WTC11 (cell line): Measurements from ENCODE around the gene PYY. TPM values are rescaled to one million over a fixed set of nuclear protein-coding genes. Genes with fewer than 3 reads are reported as not detected.

ENCODE experiments used
- ATAC-seq: fragments of 200-7000 bp; cut with Tn5 transposase; 2 replicates; pipeline ENCODE4 v1.10.0; 2021; ENCODE audit warnings: mild to moderate bottlenecking, moderate library complexity
- CTCF ChIA-PET: fragments of 300-600 bp; sonication (Branson Sonifier 250); formaldehyde crosslinking; loops from one replicate; lab custom pipeline; 2021; ENCODE audit warnings: antibody characterized with exemption; lab: Charles Lee
- POLR2A ChIA-PET: fragments of 350-600 bp; sonication (Branson Sonifier 250); formaldehyde crosslinking; loops from one replicate; lab custom pipeline; 2021; ENCODE audit warnings: antibody characterized with exemption; lab: Charles Lee
- DNase-seq: peaks from one replicate; pipeline ENCODE4 v3.0.0; 2021; ENCODE audit warnings: low spot score
- H3K27ac Mint-ChIP-seq: 2 replicates; pipeline ENCODE4 v1.8.0; 2021; ENCODE audit warnings: mixed read lengths
- H3K27me3 Mint-ChIP-seq: 2 replicates; pipeline ENCODE4 v1.8.0; 2021; ENCODE audit warnings: low read depth, mild to moderate bottlenecking, moderate library complexity, mixed read lengths
- H3K36me3 Mint-ChIP-seq: 2 replicates; pipeline ENCODE4 v1.8.0; 2021; ENCODE audit warnings: mixed read lengths
- H3K4me1 Mint-ChIP-seq: 2 replicates; pipeline ENCODE4 v1.8.0; 2022; ENCODE audit warnings: mixed read lengths
- H3K4me3 Mint-ChIP-seq: 2 replicates; pipeline ENCODE4 v1.8.0; 2021; ENCODE audit warnings: mild to moderate bottlenecking, moderate library complexity, mixed read lengths
- H3K9me3 Mint-ChIP-seq: 2 replicates; pipeline ENCODE4 v1.8.0; 2021; ENCODE audit warnings: mixed read lengths
- ARID4B ChIP-seq: sonication (generic); formaldehyde crosslinking; IDR thresholded peaks from 2 replicates; pipeline ENCODE4 v1.8.0; 2023; ENCODE audit warnings: missing genetic modification reagents, mild to moderate bottlenecking, borderline replicate concordance
- CREB1 ChIP-seq: sonication (generic); formaldehyde crosslinking; IDR thresholded peaks from 2 replicates; pipeline ENCODE4 v1.8.0; 2023; ENCODE audit warnings: mild to moderate bottlenecking, missing genetic modification reagents
- ELF4 ChIP-seq: sonication (generic); formaldehyde crosslinking; IDR thresholded peaks from 2 replicates; pipeline ENCODE4 v1.8.1; 2022; ENCODE audit warnings: low read depth, mild to moderate bottlenecking, moderate library complexity, missing genetic modification reagents
- ERG ChIP-seq: fragments of 250-450 bp; sonication (Bioruptor Pico); IDR thresholded peaks from 2 replicates; pipeline ENCODE4 v1.8.0; 2021; ENCODE audit warnings: mild to moderate bottlenecking
- ESRRA ChIP-seq: sonication (generic); formaldehyde crosslinking; IDR thresholded peaks from 2 replicates; pipeline ENCODE4 v1.8.1; 2022; ENCODE audit warnings: mild to moderate bottlenecking, missing genetic modification reagents, borderline replicate concordance
- IRF2 ChIP-seq: sonication (generic); formaldehyde crosslinking; IDR thresholded peaks from 2 replicates; pipeline ENCODE4 v1.8.0; 2022; ENCODE audit warnings: low read depth, missing genetic modification reagents, borderline replicate concordance
- SMAD3 ChIP-seq: sonication (generic); formaldehyde crosslinking; IDR thresholded peaks from 2 replicates; pipeline ENCODE4 v1.8.0; 2022; ENCODE audit warnings: missing genetic modification reagents, mild to moderate bottlenecking, borderline replicate concordance
- TCF7 ChIP-seq: sonication (generic); formaldehyde crosslinking; IDR thresholded peaks from 2 replicates; pipeline ENCODE4 v1.8.0; 2022; ENCODE audit warnings: mild to moderate bottlenecking, low read depth, missing genetic modification reagents, moderate library complexity
- TEAD1 ChIP-seq: sonication (generic); formaldehyde crosslinking; IDR thresholded peaks from 2 replicates; pipeline ENCODE4 v1.8.0; 2022; ENCODE audit warnings: mild to moderate bottlenecking, missing genetic modification reagents
- TEAD4 ChIP-seq: sonication (generic); formaldehyde crosslinking; IDR thresholded peaks from 2 replicates; pipeline ENCODE4 v1.8.0; 2022; ENCODE audit warnings: mild to moderate bottlenecking, missing genetic modification reagents
- USF2 ChIP-seq: sonication (generic); formaldehyde crosslinking; IDR thresholded peaks from 2 replicates; pipeline ENCODE4 v1.8.1; 2023; ENCODE audit warnings: mild to moderate bottlenecking, missing genetic modification reagents, moderate library complexity
- ZNF263 ChIP-seq: sonication (generic); formaldehyde crosslinking; IDR thresholded peaks from 2 replicates; pipeline ENCODE4 v1.8.1; 2022; ENCODE audit warnings: low read depth, mild to moderate bottlenecking, moderate library complexity, missing genetic modification reagents
- total RNA-seq: library from RNA; stranded (reverse); gene quantifications from 3 replicates; pipeline ENCODE4 v1.2.3, GENCODE V29; 2021
- TF ChIP-seq, protein P1 (sequence below): fragments of 250-450 bp; sonication (Bioruptor Pico); IDR thresholded peaks from 2 replicates; pipeline ENCODE4 v2.1.2; 2022; ENCODE audit warnings: mild to moderate bottlenecking, moderate library complexity
- TF ChIP-seq, protein P2 (sequence below): sonication (generic); formaldehyde crosslinking; IDR thresholded peaks from 2 replicates; pipeline ENCODE4 v1.8.0; 2022; ENCODE audit warnings: missing genetic modification reagents
- TF ChIP-seq, protein P3 (sequence below): sonication (generic); formaldehyde crosslinking; IDR thresholded peaks from 2 replicates; pipeline ENCODE4 v1.8.1; 2023; ENCODE audit warnings: mild to moderate bottlenecking, moderate library complexity, missing genetic modification reagents
- TF ChIP-seq, protein P4 (sequence below): fragments of 250-450 bp; sonication (Bioruptor Pico); IDR thresholded peaks from 2 replicates; pipeline ENCODE4 v1.9.0; 2021; ENCODE audit warnings: mild to moderate bottlenecking
- TF ChIP-seq, protein P5 (sequence below): sonication (generic); formaldehyde crosslinking; IDR thresholded peaks from 2 replicates; pipeline ENCODE4 v1.8.0; 2023; ENCODE audit warnings: missing genetic modification reagents

The PYY gene
- total RNA-seq, 1 experiment from 2014 or later = 0.72 TPM

DNA sequence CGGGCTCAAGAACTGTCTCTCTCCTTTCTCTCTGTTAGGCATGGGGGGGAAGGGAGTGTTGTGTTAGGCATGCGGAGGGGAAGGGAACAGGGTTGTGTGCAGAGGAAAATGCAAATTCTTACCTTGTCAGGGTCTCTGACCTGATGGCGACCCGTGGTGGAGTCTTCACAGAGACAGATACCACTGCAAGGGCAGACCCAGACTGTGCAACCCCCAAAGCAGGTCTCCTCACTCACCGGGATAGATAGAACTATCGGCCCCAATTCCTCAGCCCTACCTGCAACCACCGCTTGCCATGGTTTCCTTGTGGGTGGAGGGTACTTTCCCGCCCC, 36.8 kb downstream of the PYY start:
- Mint-ChIP-seq H3K36me3 (peaks cover 4% of the 10 kb centered on the region; the same call in 1 of the 2 replicates), H3K4me3 (peak overlapping the region; percentile 43), H3K27ac (no peak overlapping the region)
- POLR2A ChIA-PET = no interaction called here
- TF ChIP-seq, protein P1, sequence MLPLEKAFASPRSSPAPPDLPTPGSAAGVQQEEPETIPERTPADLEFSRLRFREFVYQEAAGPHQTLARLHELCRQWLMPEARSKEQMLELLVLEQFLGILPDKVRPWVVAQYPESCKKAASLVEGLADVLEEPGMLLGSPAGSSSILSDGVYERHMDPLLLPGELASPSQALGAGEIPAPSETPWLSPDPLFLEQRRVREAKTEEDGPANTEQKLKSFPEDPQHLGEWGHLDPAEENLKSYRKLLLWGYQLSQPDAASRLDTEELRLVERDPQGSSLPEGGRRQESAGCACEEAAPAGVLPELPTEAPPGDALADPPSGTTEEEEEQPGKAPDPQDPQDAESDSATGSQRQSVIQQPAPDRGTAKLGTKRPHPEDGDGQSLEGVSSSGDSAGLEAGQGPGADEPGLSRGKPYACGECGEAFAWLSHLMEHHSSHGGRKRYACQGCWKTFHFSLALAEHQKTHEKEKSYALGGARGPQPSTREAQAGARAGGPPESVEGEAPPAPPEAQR (CRISPR knock-in tag) = no peak
- TF ChIP-seq ERG (CRISPR knock-in tag) = no peak
- no peak for TF ChIP-seq CREB1 (CRISPR knock-in tag)
- TF ChIP-seq TCF7 (CRISPR knock-in tag) = no peak
- TF ChIP-seq, protein P2, sequence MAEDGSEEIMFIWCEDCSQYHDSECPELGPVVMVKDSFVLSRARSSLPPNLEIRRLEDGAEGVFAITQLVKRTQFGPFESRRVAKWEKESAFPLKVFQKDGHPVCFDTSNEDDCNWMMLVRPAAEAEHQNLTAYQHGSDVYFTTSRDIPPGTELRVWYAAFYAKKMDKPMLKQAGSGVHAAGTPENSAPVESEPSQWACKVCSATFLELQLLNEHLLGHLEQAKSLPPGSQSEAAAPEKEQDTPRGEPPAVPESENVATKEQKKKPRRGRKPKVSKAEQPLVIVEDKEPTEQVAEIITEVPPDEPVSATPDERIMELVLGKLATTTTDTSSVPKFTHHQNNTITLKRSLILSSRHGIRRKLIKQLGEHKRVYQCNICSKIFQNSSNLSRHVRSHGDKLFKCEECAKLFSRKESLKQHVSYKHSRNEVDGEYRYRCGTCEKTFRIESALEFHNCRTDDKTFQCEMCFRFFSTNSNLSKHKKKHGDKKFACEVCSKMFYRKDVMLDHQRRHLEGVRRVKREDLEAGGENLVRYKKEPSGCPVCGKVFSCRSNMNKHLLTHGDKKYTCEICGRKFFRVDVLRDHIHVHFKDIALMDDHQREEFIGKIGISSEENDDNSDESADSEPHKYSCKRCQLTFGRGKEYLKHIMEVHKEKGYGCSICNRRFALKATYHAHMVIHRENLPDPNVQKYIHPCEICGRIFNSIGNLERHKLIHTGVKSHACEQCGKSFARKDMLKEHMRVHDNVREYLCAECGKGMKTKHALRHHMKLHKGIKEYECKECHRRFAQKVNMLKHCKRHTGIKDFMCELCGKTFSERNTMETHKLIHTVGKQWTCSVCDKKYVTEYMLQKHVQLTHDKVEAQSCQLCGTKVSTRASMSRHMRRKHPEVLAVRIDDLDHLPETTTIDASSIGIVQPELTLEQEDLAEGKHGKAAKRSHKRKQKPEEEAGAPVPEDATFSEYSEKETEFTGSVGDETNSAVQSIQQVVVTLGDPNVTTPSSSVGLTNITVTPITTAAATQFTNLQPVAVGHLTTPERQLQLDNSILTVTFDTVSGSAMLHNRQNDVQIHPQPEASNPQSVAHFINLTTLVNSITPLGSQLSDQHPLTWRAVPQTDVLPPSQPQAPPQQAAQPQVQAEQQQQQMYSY (CRISPR knock-in tag) = 0 out of 2 replicates have a peak, but pooled peaks have one; percentile 15
- TF ChIP-seq, all 79 proteins: peak for 1
- peaks cover 6% of the 10 kb centered on the region for H3K9me3 Mint-ChIP-seq
- DNase-seq (no peak), ATAC-seq (no peak)
- peaks cover 14% of the 10 kb centered on the region for H3K27me3 Mint-ChIP-seq
- peaks cover 27% of the 10 kb centered on the region for H3K4me1 Mint-ChIP-seq
- CTCF ChIA-PET = interaction anchor here (0.9 to 2.8 kb wide), 13 partner anchors 9 to 252 kb away, joined by 3 to 17 read pairs (median 6); partner anchors contain the start of gene MPP2

DNA sequence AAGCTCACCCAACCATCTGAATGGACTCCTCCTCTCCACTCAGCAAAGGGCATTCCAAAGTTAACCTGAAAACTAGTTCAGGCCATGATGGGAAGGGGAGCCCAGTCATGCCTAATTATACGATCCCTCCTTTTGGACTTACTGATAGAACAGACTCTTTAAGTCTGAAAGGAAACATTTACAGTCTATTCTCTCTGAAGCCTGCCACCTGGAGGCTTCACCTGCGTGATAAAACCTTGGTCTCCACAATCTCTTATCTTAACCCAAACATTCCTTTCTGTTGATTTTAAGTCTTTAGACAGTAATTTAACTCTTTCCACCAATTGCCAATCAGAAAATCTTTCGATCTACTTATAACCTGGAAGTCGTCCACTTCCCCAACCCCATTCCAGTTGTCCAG, 37.4 kb downstream of the PYY start:
- peaks cover 6% of the 10 kb centered on the region for H3K9me3 Mint-ChIP-seq
- peaks cover 27% of the 10 kb centered on the region for H3K4me1 Mint-ChIP-seq
- H3K36me3 Mint-ChIP-seq = peaks cover 4% of the 10 kb centered on the region; the same call in 1 of the 2 replicates
- peaks cover 14% of the 10 kb centered on the region for H3K27me3 Mint-ChIP-seq
- no peak for DNase-seq
- ChIA-PET POLR2A (no interaction called here), CTCF (interaction anchor here (1.2 to 2.8 kb wide), 4 partner anchors 10 to 70 kb away, joined by 5 to 10 read pairs (median 6); no protein-coding TSS in a partner anchor)
- no peak overlapping the region for H3K4me3 Mint-ChIP-seq
- H3K27ac Mint-ChIP-seq = no peak overlapping the region
- no peak for ATAC-seq
- no peak for TF ChIP-seq IRF2 (CRISPR knock-in tag)
- TF ChIP-seq, protein P3, sequence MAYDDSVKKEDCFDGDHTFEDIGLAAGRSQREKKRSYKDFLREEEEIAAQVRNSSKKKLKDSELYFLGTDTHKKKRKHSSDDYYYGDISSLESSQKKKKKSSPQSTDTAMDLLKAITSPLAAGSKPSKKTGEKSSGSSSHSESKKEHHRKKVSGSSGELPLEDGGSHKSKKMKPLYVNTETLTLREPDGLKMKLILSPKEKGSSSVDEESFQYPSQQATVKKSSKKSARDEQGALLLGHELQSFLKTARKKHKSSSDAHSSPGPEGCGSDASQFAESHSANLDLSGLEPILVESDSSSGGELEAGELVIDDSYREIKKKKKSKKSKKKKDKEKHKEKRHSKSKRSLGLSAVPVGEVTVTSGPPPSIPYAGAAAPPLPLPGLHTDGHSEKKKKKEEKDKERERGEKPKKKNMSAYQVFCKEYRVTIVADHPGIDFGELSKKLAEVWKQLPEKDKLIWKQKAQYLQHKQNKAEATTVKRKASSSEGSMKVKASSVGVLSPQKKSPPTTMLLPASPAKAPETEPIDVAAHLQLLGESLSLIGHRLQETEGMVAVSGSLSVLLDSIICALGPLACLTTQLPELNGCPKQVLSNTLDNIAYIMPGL (CRISPR knock-in tag) = no peak
- TF ChIP-seq ELF4 (CRISPR knock-in tag) = no peak
- no peak for TF ChIP-seq SMAD3 (CRISPR knock-in tag)
- TF ChIP-seq ZNF263 (CRISPR knock-in tag) = no peak
- no peak for TF ChIP-seq ESRRA (CRISPR knock-in tag)
- TF ChIP-seq, protein P4, sequence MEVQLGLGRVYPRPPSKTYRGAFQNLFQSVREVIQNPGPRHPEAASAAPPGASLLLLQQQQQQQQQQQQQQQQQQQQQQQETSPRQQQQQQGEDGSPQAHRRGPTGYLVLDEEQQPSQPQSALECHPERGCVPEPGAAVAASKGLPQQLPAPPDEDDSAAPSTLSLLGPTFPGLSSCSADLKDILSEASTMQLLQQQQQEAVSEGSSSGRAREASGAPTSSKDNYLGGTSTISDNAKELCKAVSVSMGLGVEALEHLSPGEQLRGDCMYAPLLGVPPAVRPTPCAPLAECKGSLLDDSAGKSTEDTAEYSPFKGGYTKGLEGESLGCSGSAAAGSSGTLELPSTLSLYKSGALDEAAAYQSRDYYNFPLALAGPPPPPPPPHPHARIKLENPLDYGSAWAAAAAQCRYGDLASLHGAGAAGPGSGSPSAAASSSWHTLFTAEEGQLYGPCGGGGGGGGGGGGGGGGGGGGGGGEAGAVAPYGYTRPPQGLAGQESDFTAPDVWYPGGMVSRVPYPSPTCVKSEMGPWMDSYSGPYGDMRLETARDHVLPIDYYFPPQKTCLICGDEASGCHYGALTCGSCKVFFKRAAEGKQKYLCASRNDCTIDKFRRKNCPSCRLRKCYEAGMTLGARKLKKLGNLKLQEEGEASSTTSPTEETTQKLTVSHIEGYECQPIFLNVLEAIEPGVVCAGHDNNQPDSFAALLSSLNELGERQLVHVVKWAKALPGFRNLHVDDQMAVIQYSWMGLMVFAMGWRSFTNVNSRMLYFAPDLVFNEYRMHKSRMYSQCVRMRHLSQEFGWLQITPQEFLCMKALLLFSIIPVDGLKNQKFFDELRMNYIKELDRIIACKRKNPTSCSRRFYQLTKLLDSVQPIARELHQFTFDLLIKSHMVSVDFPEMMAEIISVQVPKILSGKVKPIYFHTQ (CRISPR knock-in tag) = no peak
- TF ChIP-seq TEAD1 (CRISPR knock-in tag) = no peak
- TF ChIP-seq USF2 = no peak
- no peak for TF ChIP-seq ARID4B
- TF ChIP-seq, protein P5, sequence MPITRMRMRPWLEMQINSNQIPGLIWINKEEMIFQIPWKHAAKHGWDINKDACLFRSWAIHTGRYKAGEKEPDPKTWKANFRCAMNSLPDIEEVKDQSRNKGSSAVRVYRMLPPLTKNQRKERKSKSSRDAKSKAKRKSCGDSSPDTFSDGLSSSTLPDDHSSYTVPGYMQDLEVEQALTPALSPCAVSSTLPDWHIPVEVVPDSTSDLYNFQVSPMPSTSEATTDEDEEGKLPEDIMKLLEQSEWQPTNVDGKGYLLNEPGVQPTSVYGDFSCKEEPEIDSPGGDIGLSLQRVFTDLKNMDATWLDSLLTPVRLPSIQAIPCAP (CRISPR knock-in tag) = no peak
- TF ChIP-seq TEAD4 (CRISPR knock-in tag) = no peak
